Hematopoietic multipotent progenitor cell treated with erythropoietin and hydrocortisone succinate and interleukin-3 and kit ligand, for 6 days (in vitro differentiated cells): ENCODE results near the gene WDR27.

Experiments used
- DNase-seq: peaks from one replicate; pipeline ENCODE4 v3.0.0-alpha.2; 2015

Gene WDR27

DNA sequence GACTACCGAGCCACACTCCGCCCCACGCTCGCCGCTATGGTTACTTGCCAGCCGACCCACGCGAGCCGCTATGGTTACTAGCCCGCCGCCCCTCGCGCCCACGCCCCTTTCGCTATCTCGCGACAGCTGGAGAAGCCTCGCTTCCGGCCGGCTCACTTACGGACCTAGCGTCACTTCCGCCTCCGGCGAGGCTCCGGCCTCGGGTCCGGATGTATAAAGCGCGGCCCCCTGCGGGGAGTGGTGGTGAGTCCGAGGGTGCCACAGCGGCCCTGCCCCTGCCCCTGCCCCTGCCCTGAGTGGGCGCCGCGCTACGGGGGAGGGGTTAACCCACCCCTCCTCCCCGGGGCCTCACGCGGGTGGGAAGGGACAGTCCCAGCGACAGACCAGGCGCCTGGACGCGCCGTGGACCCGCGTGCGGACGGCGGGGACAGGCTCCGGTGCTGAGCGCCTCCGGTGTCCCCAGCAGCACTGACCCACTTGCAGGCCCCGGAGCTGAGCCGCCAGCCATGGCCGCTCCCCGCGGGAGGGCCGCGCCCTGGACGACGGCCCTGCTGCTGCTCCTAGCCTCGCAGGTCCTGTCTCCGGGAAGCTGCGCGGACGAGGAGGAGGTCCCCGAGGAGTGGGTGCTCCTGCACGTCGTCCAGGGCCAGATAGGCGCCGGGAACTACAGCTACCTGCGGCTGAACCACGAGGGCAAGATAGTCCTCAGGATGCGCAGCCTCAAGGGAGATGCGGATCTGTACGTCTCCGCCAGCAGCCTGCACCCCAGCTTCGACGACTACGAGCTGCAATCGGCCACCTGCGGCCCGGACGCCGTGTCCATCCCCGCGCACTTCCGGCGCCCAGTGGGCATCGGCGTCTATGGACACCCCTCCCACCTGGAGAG, at the start of gene WDR27, which contains the start of gene C6orf120:
Gene WDR27, minus strand, starts transcription at position 76 of the 886 bp plus-strand sequence. CDS start 13,024 bp downstream, outside the sequence.
Gene C6orf120, plus strand, starts transcription at position 173 of the 886 bp plus-strand sequence. Its CDS starts 334 bp downstream, at position 507.
- DNase-seq = peak; percentile 98

DNA sequence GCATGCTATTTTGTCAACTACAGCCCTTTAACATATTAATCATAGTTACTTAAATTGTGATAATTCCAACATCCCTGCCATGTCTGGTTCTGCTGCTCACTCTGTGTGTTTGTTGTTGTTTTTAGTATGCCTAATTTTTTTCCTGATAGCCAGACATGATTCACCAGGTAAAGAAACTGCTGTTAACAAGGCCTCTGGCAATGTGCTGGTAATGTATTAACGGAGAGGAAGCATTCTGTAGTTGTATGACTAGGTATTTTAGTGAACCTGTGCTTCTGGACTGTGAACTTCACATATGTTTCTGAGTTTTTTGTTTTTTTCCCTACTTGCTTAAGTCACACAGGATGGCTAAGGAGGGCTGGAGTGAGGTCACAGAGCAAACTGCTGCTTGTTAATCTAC, 44.7 kb upstream of the WDR27 start:
- DNase-seq = no peak

DNA sequence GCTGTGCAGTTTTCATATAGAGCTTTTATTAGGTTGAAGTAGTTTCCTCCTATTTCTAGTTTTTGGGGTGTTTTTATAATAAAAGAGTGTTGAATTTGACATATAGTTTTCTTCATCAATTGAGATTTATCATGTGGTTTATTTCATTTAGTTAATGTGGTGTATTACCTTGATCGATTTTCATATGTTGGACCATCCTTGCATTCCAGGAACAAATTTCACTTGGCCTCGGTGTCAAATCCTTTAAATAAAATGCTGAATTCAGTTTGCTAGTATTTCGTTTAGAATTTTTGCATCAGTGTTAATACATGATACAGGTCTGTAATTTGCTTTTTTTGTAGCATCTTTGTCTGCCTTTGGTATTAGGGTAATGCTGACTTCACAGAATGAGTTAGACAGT, 43.6 kb upstream of the WDR27 start:
- no peak for DNase-seq

DNA sequence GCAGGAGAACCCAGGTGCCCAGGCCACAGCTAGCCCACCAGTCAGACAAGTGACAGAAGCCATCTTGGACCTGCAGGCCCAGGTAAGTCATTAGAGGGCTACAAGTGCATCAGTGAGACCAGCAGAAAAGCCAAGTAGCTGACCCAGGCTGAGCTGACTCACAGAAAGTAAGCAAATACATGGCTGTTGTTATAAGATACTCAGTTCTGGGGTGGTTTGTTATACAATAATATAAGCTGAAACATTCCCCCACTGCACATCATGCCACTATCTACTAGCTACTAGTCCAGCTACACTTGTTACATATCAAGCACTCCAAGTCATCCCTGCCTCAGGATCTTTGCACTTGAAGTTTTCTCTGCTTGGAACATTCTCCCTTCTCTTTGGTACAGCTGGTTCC, 39.5 kb upstream of the WDR27 start:
- no peak for DNase-seq

DNA sequence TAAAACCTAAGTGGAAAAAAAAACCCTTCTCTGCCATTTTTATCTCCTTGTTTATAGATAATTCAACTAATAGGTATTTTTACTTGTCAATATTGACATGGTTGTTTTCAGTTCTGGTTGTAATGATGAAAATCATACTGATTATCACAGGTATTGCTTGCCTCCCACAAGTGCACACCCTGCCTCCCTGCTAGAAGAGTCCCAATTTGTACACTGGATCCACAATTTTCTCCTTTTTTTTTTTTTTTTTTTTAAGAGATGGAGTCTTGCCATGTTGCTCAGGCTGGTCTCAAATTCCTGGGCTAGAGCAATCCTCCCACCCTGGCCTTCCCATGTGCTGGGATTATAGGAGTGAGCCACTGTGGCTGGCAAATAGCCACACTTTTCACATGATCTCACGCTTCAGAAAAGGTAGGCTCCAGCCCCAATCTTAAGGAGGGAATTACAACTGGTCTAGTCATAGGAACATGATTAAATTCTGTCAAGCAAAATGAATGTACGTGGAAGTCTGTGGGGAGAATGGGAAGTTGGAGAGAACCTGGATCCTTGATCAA, 37.2 kb upstream of the WDR27 start:
- no peak for DNase-seq

DNA sequence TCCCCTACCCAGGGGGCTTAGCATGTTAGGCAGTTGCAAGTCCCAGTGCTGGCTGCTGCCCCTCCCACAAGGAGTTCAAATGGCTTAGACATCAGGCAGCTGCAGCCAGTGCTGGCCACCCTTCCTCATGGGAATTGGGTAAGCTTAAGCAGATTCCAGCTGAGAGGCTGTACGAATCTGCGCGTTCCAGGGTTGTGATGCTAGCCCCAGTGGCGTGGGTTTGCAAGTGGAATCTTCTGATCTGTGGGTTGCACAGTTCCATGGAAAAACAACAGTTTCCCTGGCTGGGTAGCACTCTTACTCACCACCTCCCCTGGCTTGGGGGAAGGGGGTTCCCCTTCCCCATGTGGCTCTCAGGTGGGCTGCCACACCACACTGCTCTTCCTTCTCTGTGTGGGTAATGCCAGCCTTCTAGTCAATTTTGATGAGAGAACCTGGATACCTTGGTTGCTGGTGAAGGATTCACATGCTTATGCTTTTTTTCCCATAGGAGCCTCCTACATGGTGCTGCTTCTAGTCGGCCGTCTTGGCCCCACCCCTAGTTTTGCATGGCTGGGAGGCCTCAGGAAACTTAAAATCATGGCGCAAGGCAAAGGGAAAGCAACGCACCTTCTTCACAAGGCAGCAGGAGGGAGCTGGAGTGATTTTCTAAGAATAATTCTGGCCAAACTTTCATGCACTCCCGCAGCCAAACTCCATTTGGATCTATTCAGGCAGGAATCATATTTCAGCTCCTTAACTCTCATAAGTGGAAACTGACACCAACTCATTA, 36.6 kb upstream of the WDR27 start:
- DNase-seq = no peak

DNA sequence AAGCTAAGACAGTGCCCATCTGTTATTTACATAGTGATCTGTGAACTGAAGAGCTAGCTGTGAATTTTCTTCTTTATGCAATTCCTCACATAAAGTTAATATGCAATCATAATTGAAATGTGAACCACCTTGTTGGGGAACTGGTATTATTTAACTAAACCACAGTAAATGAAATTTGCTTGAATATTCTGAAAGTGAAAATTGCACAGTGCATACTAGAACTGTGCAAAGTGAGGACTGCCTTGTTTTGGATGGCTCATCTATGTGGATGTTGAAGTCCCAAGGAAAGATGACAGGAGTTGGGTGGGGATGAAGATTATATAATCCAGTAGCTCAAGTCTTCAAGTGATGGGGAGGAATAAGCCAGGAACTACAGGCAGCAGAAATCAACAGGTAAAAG, 28.1 kb upstream of the WDR27 start:
- no peak for DNase-seq

DNA sequence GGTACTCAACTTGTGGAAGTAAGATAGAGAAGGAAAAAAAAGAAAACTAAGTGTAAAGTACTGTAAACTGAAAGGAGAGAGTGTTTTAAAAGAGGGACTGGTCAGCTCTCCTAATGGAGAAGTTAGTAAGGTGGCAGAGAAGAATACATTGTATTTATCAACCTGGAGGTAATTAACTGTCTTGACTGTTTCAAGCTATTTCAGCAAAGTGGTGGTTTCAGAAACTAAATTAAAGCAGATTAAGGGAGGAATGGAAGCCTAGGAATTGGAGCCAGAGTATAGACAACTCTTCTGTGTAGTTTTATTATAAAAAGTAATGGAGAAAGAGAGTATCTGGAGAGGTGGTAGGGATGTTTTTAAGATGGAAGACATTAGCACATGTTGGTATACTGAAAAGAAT, 25.1 kb upstream of the WDR27 start:
- no peak for DNase-seq

DNA sequence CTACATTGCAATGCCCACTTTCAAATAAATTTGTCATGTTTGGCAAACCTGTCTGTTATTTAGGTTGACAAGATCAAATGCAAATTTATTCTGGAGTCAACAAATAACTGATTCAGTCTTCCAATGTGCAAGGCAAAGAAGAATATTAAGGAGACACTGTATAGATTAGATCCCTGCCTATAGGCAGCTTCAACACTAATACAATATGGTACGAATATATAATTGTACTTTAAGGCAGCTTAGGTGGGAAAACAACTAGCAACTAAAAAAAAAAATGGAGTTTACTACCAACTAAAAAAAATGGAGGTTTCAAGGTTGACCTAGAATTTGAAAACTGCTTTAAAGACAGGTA, 24.2 kb upstream of the WDR27 start:
- no peak for DNase-seq

DNA sequence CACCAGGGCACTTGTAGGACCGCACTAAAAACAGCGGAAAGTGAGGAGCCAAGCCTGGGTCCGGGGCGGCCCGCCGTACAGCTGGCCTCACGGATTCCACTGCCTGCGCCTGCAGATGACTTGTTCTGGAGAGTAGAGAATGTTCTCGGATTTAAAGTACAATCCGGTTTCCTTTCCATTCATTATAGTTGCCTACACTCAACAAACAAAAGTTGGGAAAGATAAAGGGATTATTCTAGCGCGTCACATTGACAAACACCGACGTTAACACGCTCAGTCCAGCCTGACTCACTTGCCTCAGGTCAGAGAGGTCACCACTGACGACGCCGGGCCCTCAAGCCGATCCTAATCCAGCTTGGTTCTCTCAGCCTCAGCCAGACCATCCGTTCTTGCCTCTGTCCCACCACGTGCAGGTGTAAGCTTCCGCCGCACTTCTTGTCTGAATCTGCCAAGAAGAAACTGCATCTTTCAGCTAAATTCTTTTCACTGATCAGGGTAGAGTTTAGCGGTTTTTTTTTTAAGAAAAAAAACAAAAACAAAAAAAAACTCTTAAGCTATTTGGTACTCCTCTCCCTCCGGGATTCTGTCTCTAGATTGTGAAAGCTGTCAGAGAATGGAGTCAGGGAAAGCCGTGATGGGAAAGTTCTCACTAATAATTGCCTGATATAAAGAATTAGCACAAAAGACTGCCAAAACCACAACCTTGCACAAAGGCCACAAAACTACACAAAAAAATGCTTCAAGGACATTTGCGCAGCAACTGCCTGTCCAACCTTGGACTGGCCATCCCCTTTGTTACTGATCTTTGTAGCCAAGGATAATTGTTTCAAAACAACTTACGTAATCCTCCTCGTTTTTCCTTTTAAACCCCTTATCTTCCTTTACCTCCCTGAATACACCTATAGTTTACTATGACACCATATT, 23.6 kb upstream of the WDR27 start:
- peak; percentile 46 for DNase-seq

DNA sequence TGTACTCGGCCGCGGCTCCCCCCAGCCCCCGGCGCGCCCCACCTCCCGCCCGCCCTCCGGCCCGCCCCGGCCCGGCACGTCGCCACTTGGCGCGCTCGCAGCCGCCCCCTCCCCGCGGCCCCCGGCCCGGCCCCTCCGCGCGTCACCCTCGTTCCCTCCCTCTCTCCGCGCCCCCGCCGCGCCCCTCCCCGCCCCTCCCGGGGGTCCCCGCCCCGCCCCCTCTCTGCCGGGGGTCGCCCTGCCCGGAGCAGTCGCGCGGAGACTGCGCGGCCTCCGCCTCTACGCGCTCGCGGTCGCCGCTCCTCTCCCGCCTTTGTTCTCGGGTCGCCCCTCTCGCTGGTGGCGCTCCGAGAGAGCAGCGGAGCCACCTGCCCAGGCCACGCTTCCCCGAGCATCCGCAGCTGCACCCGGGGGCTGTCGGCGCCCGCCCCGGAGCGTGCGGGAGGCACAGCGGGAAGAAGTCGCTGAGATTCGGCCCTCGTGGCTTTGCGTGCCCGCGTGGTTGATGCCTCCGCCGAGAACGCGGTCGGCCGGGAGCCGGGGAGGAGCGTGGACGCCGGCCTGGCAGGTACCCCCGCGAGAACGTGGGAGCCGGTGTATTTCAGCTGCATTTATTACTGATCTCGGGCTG, 22.8 kb upstream of the WDR27 start, which contains the start of gene PHF10:
Gene PHF10, minus strand, starts transcription at position 7 of the 631 bp plus-strand sequence. CDS start 569 bp downstream, outside the sequence.
- DNase-seq = peak; percentile 65

DNA sequence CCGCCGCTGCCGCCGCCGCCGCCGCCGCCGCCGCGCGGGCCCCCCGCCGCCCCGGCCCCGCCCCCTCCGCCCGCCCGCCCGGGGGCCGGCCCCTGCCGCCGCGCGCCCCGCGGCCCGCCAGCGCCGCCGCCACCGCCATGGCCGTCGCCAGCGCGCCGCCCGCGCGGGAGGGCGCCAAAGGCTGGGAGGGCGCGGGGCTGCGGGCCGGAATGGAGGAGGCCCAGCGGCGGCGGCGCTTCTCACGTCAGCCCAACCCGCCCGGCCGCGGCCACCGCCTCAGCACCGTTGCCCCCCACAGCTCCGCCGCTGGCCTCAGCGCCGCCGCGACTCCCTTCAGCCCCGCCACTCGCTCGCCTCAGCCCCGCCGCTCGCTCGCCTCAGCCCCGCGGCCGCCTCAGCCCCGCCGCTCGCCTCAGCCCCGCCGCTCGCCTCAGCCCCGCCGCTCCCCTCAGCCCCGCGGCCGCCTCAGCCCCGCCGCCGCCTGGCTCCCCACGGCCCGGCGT, 22.2 kb upstream of the WDR27 start:
- peak; percentile 55 for DNase-seq

DNA sequence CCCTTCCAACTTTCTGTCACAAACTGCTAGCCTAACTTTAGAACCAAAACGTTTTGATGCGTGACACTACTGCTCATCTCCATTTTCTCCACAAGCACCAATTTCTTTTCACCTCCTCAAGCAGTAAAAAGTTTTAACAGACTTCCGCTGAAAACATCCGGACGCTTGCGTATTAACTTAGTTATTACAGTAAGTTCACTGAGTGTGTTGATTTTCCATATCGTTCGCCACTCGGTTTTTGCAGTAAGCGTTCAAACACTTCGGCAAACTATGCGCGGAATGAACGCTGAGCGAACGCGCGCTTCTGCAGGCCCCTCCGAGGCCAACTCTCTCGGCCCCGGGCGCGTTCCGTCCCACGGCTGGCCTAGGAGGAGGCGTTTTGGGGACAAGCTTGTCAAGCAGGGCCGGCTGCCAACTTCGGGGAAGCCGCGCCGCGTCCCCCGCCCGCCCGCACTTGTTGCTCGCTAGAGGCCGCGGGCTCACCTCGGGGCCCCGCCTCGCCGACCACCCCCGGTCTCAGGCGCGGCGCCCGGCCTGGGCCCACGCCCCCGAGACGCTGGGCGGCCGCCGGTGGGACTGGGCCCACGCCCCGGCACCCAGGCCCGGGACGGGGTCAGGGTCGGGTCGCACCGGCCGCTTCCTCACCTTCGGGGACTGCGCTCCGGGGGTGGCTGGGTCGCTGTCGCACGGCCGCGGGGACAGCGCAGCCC, 21.5 kb upstream of the WDR27 start:
- peak; percentile 84 for DNase-seq

DNA sequence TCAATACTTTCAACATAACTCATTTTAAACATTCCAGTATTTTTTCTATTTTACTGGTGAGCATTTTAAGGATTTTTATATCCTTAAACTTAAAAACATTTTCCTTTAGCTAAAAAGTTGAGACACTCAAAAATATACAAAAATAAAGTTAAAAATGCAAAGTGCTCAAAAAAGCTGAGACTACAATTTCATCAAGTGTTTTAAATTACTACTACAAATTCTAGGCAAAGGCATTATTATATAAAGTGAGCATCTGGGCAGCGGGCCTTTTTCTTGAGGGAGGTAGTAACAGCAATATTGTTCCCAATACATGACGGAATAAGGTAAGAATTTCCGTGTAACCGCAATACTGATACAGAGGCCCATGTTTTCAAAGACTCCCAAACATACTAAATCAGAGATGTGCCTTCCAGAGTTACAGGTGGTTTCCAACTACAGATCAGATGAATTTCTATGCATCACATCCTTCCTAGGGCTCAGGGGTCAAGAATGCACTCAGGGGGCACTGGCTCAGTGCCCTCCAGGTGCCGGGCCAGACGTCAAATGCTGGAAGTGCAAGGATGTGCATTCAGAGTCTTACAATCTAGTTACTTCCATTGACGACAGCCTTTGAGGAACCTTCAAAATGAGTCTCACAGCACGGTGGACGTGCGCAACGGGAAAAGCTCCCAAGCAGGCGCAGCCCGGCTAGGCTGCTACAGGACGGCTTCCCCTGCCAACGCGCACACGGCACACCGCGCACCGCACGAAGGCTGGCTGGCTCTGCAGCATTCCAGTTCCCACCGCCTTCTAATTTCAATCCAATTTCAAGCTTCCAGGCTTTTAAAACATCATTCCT, 20.8 kb upstream of the WDR27 start:
- DNase-seq = peak; percentile 67

DNA sequence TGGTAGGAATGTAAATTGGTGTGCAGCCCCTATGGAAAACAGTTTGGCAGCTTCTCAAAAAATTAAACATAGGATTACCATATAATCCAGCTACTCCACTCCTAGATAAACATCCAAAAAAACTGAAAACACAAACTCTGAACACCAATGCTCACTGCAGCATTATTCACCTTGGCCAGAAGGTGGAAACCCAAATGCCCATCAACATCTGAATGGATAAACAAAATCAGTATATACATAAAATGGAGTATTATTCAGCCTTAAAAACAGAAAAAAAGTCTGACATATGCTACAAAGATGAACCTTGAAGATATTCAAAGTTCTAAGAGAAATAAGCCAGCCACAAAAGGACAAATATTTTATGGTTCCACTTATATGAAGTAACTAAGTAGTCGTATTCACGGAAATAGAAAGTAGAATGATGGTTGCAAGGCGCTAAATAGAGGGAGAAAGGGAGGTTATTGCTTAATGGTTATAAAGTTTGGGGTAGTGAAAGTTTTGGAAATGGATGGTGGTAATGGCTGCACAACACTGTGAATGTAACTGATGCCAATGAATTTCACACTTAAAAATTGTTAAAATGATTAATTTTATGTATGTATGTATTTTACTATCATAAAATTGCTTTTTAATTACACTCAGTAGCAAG, 18.5 kb upstream of the WDR27 start:
- DNase-seq = peak; percentile 44

DNA sequence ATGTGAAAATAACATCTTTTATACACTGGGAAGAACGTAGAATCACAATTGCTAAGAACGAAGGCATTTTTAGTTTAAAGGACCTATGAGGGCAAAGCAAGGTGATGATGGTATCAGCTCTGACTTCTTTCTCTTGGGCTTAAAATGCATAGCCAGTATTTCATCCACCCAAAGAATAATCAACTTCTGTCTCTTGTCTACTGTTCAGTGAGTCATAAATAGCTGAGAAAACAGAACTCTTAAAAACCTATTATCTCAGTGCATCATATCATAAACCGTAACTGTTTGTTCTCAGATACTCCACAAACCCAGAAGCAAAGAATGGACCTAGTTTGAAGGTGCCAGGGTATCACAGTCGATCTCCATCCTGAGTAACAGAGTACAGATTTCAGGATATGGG, 17.3 kb upstream of the WDR27 start:
- no peak for DNase-seq

DNA sequence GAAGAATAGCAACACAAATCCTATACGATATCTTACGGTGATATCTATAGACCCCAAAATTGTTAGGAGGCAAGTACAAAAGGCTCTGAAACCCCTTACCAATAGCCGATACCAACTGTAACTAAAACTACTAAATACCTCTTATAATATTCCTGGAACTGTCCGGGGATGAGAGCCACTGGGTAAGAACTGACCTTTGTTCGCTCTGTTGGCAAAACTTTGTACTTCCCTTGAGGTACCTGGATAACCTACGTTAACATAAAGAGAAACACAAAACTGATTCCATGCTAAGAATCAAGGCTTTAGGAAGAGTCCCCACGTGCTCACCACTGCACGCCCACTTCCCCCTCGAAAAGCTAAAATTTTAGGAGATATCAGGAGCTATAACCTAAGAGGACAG, 12.8 kb upstream of the WDR27 start:
- DNase-seq = no peak

DNA sequence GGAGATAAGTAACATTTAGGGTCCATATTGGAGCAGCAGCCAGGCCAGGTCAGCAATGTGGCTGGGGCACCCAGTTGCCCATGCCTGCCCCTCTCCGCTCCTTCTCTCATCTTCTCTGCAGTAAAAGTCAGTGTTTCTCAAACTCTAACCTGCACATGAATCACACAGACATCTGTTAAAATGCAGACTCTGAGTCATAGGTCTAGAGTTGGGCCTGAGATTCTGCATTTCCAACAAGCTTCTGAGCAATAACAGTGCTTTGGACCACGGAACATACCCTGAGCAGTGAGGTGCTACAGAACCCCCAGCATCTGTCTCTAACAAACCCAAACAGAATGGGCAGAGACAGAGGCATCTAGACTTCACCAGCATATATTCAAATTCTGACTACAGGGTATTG, 12.3 kb upstream of the WDR27 start:
- DNase-seq = no peak

DNA sequence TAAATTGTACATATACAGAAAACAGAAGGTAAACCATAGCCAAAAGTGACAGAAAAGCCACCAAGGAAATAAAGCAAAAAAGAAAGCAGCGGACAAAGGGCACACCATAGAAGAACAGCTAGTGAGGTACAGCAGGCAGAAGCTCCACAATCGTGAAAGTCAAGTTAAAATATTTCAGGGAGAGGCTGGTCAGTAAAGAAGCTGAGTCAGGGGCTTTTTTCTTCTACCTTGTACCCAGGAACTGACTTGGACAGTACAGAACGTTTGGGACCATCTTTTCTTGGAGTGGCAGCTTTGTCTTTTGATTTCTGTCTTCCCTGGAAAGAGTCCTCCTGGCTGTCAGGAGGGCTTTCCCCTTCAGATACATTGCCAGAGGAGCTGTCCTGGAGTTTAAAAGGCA, 8.2 kb upstream of the WDR27 start:
- no peak for DNase-seq

DNA sequence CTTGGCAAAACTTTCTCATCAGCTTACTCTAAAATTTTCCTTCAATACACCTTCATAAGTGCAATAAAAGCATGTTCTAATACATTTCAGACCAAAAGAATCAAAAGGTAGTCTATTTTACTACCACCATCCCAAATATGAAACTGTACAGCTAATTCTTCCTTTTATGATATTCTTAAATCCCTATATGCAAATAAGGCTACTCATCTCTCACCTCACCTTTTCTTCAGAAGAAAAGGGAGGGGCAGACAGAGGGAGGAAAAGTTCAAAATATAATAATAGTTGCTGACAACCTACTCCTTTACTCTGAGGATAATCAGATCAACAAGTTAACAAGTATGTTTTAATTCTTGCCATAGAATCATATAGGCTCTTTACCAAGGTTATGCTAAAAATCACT, 7.5 kb upstream of the WDR27 start:
- no peak for DNase-seq
